ENCODE results near the gene ANGPT4. TPM values are rescaled to one million over a fixed set of nuclear protein-coding genes. Genes with fewer than 3 reads are reported as not detected.
A peak's percentile ranks its signal among the peaks of the same experiment; 100 is the strongest.

Gene ANGPT4
- total and polyA plus RNA-seq, 9 of the 15 experiments (the other 6 are each of a cell fraction or from before 2014, with no cell fraction given) = not detected

DNA sequence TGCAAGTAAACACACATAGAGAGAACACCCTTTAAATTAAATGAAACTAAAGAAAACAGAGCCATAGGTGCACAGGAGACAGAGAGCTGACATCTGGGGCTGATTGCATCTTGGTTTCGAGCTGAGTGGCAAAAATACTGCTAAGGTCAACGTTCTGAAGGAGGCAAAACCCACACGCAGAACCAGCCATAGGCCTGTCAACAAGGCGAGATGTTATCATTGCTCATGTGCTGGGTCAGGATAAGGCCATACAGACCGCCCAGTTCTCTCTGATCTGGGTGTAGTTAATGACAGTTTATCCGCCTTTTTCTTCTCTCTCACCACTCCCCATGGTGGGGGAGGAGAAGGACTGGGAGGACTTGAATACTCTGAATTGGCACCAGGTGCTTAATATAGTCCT lies 87.1 kb downstream of the ANGPT4 start:
- FAIRE-seq (peak; percentile 93), DNase-seq (ENCODE audit: extremely low read depth in 1 of 4, low spot score in 3 of 4) (peak; percentile 70 to 89 (median 80)), ATAC-seq (peak; percentile 67)
- POLR2A ChIA-PET = no interaction called here
- in situ Hi-C loops (cut with MboI) = no loop called here
- Histone ChIP-seq H3K4me3 (no peak overlapping the region; the same call in 1 of the 2 replicates), H3K9me1 (ENCODE audit: control insufficient read depth, insufficient read depth, low read length) (no peaks in the 10 kb centered on the region), H3K4me1 (replicated peaks in 1 of 2; ENCODE audit: control insufficient read depth in 2 of 2, insufficient read depth in 2 of 2, low read length in 2 of 2) (peaks cover 19 to 34% of the 10 kb centered on the region in 2 experiments), H3K27ac (ENCODE audit: extremely low read depth, low read depth, low read length) (peak overlapping the region; percentile 79), H3K9me3 (replicated peaks; ENCODE audit: control insufficient read depth, insufficient read depth, low read depth, low read length) (peaks cover 9% of the 10 kb centered on the region), H3K36me3 (ENCODE audit: control insufficient read depth, insufficient read depth, low read length) (no peaks in the 10 kb centered on the region), H3K27me3 (ENCODE audit: control insufficient read depth in 2 of 2, insufficient read depth in 2 of 2, low read length in 2 of 2) (no peaks in the 10 kb centered on the region), H2AFZ (ENCODE audit: low read depth, low read length) (peak overlapping the region; percentile 73), H3K9ac (ENCODE audit: insufficient read depth in 1 of 2, low read depth in 2 of 2, low read length in 2 of 2) (peak overlapping the region; percentile 42 to 48; a peak in 2 of 4 replicates), H3K79me2 (ENCODE audit: control insufficient read depth, insufficient read depth, low read length) (peaks cover 5% of the 10 kb centered on the region), H3K4me2 (ENCODE audit: insufficient read depth, low read length) (peak overlapping the region; percentile 71), H4K20me1 (replicated peaks; ENCODE audit: control insufficient read depth, insufficient read depth, low read length) (no peaks in the 10 kb centered on the region)
- CTCF ChIA-PET (ENCODE audit: low intra/inter-chr PET ratio) = no interaction called here
- no TSS peak for BruUV-seq (replicated peaks)
- WGBS (ENCODE audit: insufficient coverage, low coverage, missing lambda C conversion rate) = 0% methylated on average over 6 of the region's 6 CpGs
- intact Hi-C loops (cut with micrococcal nuclease) = no loop called here
- TF ChIP-seq MYNN (IDR thresholded peaks at IDR 0.05) = peak; percentile 83
- TF ChIP-seq MYNN (CRISPR knock-in tag; IDR thresholded peaks at IDR 0.05) = no peak
- no peak for TF ChIP-seq NR2F6 (CRISPR knock-in tag; IDR thresholded peaks at IDR 0.05)
- TF ChIP-seq NEUROD1 (IDR thresholded peaks at IDR 0.05; ENCODE audit: borderline replicate concordance, low read depth, low read length, partially characterized antibody) = peak; percentile 59
- no peak for TF ChIP-seq MTF1 (CRISPR knock-in tag; IDR thresholded peaks at IDR 0.05; ENCODE audit: borderline replicate concordance)
- no peak for TF ChIP-seq WHSC1 (IDR thresholded peaks at IDR 0.05; ENCODE audit: low read length)
- peak; percentile 65 for TF ChIP-seq GABPB1 (CRISPR knock-in tag; IDR thresholded peaks at IDR 0.05)
- no peak for TF ChIP-seq ZNF134 (CRISPR knock-in tag; conservative IDR thresholded peaks at IDR 0.05)
- TF ChIP-seq, protein P1, sequence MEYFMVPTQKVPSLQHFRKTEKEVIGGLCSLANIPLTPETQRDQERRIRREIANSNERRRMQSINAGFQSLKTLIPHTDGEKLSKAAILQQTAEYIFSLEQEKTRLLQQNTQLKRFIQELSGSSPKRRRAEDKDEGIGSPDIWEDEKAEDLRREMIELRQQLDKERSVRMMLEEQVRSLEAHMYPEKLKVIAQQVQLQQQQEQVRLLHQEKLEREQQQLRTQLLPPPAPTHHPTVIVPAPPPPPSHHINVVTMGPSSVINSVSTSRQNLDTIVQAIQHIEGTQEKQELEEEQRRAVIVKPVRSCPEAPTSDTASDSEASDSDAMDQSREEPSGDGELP (CRISPR knock-in tag; IDR thresholded peaks at IDR 0.05; ENCODE audit: borderline replicate concordance) = peak; percentile 75
- no peak for TF ChIP-seq GTF2A2 (tag; IDR thresholded peaks at IDR 0.05)
- TF ChIP-seq ATF7 (IDR thresholded peaks at IDR 0.05) = peak; percentile 75
- TF ChIP-seq ZFX (CRISPR knock-in tag; IDR thresholded peaks at IDR 0.05) = peak; percentile 55
- TF ChIP-seq CHD1 (IDR thresholded peaks at IDR 0.05; ENCODE audit: low read length) = no peak
- no peak for TF ChIP-seq ARID2 (IDR thresholded peaks at IDR 0.05)
- no peak for TF ChIP-seq HCFC1 (IDR thresholded peaks at IDR 0.05; ENCODE audit: low read depth, low read length)
- TF ChIP-seq, protein P2, sequence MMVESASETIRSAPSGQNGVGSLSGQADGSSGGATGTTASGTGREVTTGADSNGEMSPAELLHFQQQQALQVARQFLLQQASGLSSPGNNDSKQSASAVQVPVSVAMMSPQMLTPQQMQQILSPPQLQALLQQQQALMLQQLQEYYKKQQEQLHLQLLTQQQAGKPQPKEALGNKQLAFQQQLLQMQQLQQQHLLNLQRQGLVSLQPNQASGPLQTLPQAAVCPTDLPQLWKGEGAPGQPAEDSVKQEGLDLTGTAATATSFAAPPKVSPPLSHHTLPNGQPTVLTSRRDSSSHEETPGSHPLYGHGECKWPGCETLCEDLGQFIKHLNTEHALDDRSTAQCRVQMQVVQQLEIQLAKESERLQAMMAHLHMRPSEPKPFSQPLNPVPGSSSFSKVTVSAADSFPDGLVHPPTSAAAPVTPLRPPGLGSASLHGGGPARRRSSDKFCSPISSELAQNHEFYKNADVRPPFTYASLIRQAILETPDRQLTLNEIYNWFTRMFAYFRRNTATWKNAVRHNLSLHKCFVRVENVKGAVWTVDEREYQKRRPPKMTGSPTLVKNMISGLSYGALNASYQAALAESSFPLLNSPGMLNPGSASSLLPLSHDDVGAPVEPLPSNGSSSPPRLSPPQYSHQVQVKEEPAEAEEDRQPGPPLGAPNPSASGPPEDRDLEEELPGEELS (CRISPR knock-in tag; IDR thresholded peaks at IDR 0.05; ENCODE audit: borderline replicate concordance) = 0 out of 2 replicates have a peak, but pooled peaks have one; percentile 27
- no peak for TF ChIP-seq BMI1 (IDR thresholded peaks at IDR 0.05; ENCODE audit: low read length)
- TF ChIP-seq BRCA1 (IDR thresholded peaks at IDR 0.05) = no peak
- no peak for TF ChIP-seq BRCA1 (CRISPR knock-in tag; IDR thresholded peaks at IDR 0.05)
- TF ChIP-seq ZNF561 (CRISPR knock-in tag; conservative IDR thresholded peaks at IDR 0.05) = no peak
- peak; percentile 72; the same call in 1 of the 2 replicates for TF ChIP-seq POLR2AphosphoS5 (IDR thresholded peaks at IDR 0.05; ENCODE audit: control insufficient read depth, insufficient read depth, low read depth, low read length)
- no peak for TF ChIP-seq POU5F1 (IDR thresholded peaks at IDR 0.05; ENCODE audit: borderline replicate concordance, low read depth, low read length, partially characterized antibody)
- TF ChIP-seq, protein P3, sequence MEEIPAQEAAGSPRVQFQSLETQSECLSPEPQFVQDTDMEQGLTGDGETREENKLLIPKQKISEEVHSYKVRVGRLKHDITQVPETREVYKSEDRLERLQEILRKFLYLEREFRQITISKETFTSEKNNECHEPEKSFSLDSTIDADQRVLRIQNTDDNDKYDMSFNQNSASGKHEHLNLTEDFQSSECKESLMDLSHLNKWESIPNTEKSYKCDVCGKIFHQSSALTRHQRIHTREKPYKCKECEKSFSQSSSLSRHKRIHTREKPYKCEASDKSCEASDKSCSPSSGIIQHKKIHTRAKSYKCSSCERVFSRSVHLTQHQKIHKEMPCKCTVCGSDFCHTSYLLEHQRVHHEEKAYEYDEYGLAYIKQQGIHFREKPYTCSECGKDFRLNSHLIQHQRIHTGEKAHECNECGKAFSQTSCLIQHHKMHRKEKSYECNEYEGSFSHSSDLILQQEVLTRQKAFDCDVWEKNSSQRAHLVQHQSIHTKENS (CRISPR knock-in tag; IDR thresholded peaks at IDR 0.05) = no peak

Measured in K562 (cell line).